Nephron progenitor cell (in vitro differentiated cells): ENCODE data around the gene ALG2.
A peak's percentile ranks its signal among the peaks of the same experiment; 100 is the strongest.

Experiments used
- DNase-seq: peaks from one replicate; pipeline ENCODE4 v3.0.0; 2021
- H3K27ac Mint-ChIP-seq: 2 replicates; pipeline ENCODE4 v1.8.0; 2021; ENCODE audit warnings: mild to moderate bottlenecking, moderate library complexity, mixed read lengths
- H3K27me3 Mint-ChIP-seq: 2 replicates; pipeline ENCODE4 v1.8.0; 2021; ENCODE audit warnings: mild to moderate bottlenecking, low read depth, mixed read lengths; ENCODE audit not compliant: poor library complexity
- H3K36me3 Mint-ChIP-seq: 2 replicates; pipeline ENCODE4 v1.8.0; 2021; ENCODE audit warnings: low read depth, mixed read lengths
- H3K4me1 Mint-ChIP-seq: 2 replicates; pipeline ENCODE4 v1.8.0; 2021; ENCODE audit warnings: mixed read lengths
- H3K4me3 Mint-ChIP-seq: 2 replicates; pipeline ENCODE4 v1.8.0; 2021; ENCODE audit warnings: mild to moderate bottlenecking, moderate library complexity, mixed read lengths
- H3K9me3 Mint-ChIP-seq: 2 replicates; pipeline ENCODE4 v1.8.0; 2021; ENCODE audit warnings: mild to moderate bottlenecking, moderate library complexity, mixed read lengths
- CTCF ChIP-seq: fragments of 200-600 bp; sonication (generic); IDR thresholded peaks from 2 replicates; pipeline ENCODE4 v1.5.0; 2021; ENCODE audit warnings: antibody characterized with exemption

The ALG2 gene

DNA sequence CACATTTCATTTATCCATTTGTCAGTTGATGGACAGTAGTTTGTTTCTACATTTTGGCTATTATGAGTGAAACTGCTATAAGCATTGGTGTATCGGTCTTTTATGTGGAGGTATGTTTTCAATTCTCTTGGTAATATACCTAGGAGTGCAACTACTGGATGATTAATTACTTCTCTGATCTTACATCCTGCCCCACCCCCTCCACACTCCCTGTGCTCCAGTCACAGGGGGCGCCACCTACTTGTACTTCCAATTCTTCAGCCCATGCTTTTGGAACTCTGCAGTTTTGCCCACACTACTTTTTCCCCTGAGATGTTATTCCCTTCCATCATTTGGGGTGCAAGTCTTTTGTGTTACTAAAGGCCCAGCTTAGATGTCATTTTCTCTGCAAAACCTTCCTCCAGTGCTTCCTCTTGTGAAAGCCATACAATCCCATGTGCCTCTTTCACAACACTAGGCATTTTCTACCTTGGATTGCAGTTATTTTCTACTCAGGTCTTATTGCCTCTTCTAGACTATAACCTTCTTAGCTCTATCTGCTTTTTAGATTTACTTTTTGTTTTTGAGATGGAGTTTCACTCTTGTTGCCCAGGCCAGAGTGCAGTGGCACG is 42.4 kb upstream of the ALG2 start:
- H3K4me3 Mint-ChIP-seq = no peak overlapping the region

DNA sequence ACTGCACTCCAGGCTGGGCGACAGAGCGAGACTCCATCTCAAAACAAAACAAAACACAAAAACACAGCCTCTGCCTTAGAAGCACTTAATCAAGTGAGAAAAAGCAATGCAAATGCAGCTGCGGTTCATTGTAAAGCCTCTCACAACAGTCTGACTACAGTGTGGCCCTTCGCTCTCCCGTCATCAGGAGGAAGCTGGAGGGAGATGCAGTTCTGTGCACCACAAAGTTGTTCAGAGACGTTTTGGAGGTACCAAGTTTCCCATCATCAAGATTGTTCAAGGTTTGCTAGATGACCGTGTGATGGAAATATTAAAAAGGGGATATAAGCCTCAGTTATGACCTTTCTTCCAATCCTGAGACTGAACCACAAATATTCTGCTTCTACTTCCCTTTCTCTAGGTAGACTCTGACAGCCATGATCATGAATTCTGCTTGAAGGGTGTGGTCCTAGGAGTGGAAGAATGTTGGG is 41.2 kb upstream of the ALG2 start:
- no peak for DNase-seq
- Mint-ChIP-seq H3K36me3 (no peaks in the 10 kb centered on the region), H3K4me3 (no peak overlapping the region), H3K9me3 (no peaks in the 10 kb centered on the region), H3K4me1 (peaks cover 17% of the 10 kb centered on the region), H3K27ac (no peak overlapping the region), H3K27me3 (peaks cover 17% of the 10 kb centered on the region)
- no peak for TF ChIP-seq CTCF

More for the DNA sequence above, 42.4 kb upstream of the ALG2 start:
- Mint-ChIP-seq H3K36me3 (no peaks in the 10 kb centered on the region), H3K9me3 (no peaks in the 10 kb centered on the region), H3K4me1 (peaks cover 8% of the 10 kb centered on the region), H3K27me3 (peaks cover 17% of the 10 kb centered on the region), H3K27ac (no peak overlapping the region)
- peak; percentile 8 for DNase-seq
- no peak for TF ChIP-seq CTCF

GRCh38 chr9:99261923-99262322 is 40.2 kb upstream of the ALG2 start:
- Mint-ChIP-seq H3K27me3 (peaks cover 17% of the 10 kb centered on the region), H3K36me3 (no peaks in the 10 kb centered on the region), H3K4me1 (peaks cover 17% of the 10 kb centered on the region), H3K4me3 (no peak overlapping the region), H3K9me3 (no peaks in the 10 kb centered on the region), H3K27ac (no peak overlapping the region)
- no peak for DNase-seq
- TF ChIP-seq CTCF = no peak

GRCh38 chr9:99259231-99259918 is 37.6 kb upstream of the ALG2 start:
- Mint-ChIP-seq H3K27me3 (peaks cover 7% of the 10 kb centered on the region), H3K4me1 (peaks cover 24% of the 10 kb centered on the region), H3K4me3 (no peak overlapping the region), H3K9me3 (no peaks in the 10 kb centered on the region), H3K27ac (no peak overlapping the region), H3K36me3 (no peaks in the 10 kb centered on the region)
- DNase-seq = peak; percentile 34
- TF ChIP-seq CTCF = no peak

- Mint-ChIP-seq H3K36me3 (no peaks in the 10 kb centered on the region), H3K27ac (no peak overlapping the region), H3K4me1 (peaks cover 24% of the 10 kb centered on the region), H3K9me3 (no peaks in the 10 kb centered on the region), H3K4me3 (no peak overlapping the region), H3K27me3 (peaks cover 8% of the 10 kb centered on the region)
- no peak for DNase-seq
- no peak for TF ChIP-seq CTCF
Observed at GRCh38 chr9:99257723-99258389, 36.1 kb upstream of the ALG2 start.
